OCI-M2 (cell line): ENCODE data around the gene MAPT.
A peak's percentile ranks its signal among the peaks of the same experiment; 100 is the strongest.
"Not testable (repeated sequence)": the region's sequence is repeated elsewhere in the genome, so short reads cannot be mapped to it uniquely, and the experiment has no call there.

Experiments
- DNase-seq: peaks from one replicate; lab custom pipeline; 2025; ENCODE audit not compliant: unreplicated experiment; lab: John Stamatoyannopoulos, UW

The MAPT gene

GRCh38 chr17:45923511-45924268 is 29.3 kb downstream of the MAPT start:
- no peak for DNase-seq

GRCh38 chr17:45924332-45924820 is 30.0 kb downstream of the MAPT start:
- DNase-seq: no peak

GRCh38 chr17:45925311-45925710 is 31.0 kb downstream of the MAPT start:
- DNase-seq: no peak

GRCh38 chr17:45927247-45927646 is 32.9 kb downstream of the MAPT start:
- DNase-seq: no peak

GRCh38 chr17:45929344-45929743 is 35.0 kb downstream of the MAPT start:
- DNase-seq: no peak

- no peak for DNase-seq
Observed at GRCh38 chr17:45930420-45930951, 36.1 kb downstream of the MAPT start.

GRCh38 chr17:45931677-45932076 is 37.3 kb downstream of the MAPT start:
- DNase-seq: no peak

GRCh38 chr17:45934044-45934979 is 40.0 kb downstream of the MAPT start:
- DNase-seq: no peak

- no peak for DNase-seq
Observed at GRCh38 chr17:45935197-45935709, 40.9 kb downstream of the MAPT start.

- DNase-seq: no peak
Observed at GRCh38 chr17:45935710-45936509, 41.6 kb downstream of the MAPT start.

GRCh38 chr17:45936610-45937009 is 42.3 kb downstream of the MAPT start:
- no peak for DNase-seq

GRCh38 chr17:45937186-45937585 is 42.8 kb downstream of the MAPT start:
- DNase-seq: not testable (repeated sequence)

- no peak for DNase-seq
Observed at GRCh38 chr17:45939395-45939794, 45.0 kb downstream of the MAPT start.

GRCh38 chr17:45940293-45940692 is 45.9 kb downstream of the MAPT start:
- no peak for DNase-seq

GRCh38 chr17:45940826-45941225 is 46.5 kb downstream of the MAPT start:
- no peak for DNase-seq

GRCh38 chr17:45941395-45941794 is 47.0 kb downstream of the MAPT start:
- no peak for DNase-seq

- DNase-seq: no peak
Observed at GRCh38 chr17:45942284-45942683, 47.9 kb downstream of the MAPT start.

- no peak for DNase-seq
Observed at GRCh38 chr17:45946841-45947256, 52.5 kb downstream of the MAPT start.

GRCh38 chr17:45948498-45948880 is 54.1 kb downstream of the MAPT start:
- DNase-seq: no peak

- DNase-seq: peak; percentile 22
Observed at GRCh38 chr17:45948881-45949624, 54.7 kb downstream of the MAPT start.
